ENCODE results near the gene UACA.

DNA sequence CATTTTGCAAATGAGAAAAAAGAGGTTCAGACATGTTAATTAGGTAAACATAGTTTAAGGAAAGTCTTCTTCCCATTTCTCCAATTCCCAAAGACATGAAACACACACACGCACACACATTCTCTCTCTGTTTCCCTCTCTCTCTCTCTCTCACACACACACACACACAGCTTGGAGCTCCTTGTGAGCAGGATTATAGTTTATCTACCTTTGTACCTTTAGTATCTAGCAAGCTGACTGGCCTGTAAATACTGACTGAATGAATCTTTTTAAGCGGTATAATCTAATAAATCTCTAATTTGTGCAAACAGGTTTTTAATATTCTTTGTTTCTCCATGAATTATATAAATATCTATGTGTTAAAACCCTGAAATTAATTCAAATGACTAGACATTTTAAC lies 73.3 kb downstream of the UACA start:
- TF ChIP-seq, protein P1, sequence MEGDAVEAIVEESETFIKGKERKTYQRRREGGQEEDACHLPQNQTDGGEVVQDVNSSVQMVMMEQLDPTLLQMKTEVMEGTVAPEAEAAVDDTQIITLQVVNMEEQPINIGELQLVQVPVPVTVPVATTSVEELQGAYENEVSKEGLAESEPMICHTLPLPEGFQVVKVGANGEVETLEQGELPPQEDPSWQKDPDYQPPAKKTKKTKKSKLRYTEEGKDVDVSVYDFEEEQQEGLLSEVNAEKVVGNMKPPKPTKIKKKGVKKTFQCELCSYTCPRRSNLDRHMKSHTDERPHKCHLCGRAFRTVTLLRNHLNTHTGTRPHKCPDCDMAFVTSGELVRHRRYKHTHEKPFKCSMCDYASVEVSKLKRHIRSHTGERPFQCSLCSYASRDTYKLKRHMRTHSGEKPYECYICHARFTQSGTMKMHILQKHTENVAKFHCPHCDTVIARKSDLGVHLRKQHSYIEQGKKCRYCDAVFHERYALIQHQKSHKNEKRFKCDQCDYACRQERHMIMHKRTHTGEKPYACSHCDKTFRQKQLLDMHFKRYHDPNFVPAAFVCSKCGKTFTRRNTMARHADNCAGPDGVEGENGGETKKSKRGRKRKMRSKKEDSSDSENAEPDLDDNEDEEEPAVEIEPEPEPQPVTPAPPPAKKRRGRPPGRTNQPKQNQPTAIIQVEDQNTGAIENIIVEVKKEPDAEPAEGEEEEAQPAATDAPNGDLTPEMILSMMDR (IDR thresholded peaks at IDR 0.05; ENCODE audit: low read depth, low read length), result no peak
- TF ChIP-seq POLR2A (IDR thresholded peaks at IDR 0.05; ENCODE audit: extremely low read depth, insufficient read length) (no peak), MYC (IDR thresholded peaks at IDR 0.05; ENCODE audit: low read depth, low read length) (no peak)
- TF ChIP-seq, protein P2, sequence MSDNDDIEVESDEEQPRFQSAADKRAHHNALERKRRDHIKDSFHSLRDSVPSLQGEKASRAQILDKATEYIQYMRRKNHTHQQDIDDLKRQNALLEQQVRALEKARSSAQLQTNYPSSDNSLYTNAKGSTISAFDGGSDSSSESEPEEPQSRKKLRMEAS (IDR thresholded peaks at IDR 0.05; ENCODE audit: low read depth, low read length), result no peak

All from NB4 (cell line).